Suprapubic skin (tissue), 4 donors: Measurements from ENCODE around the gene SPATC1L. TPM values are rescaled to one million over a fixed set of nuclear protein-coding genes. Genes with fewer than 3 reads are reported as not detected.
A peak's percentile ranks its signal among the peaks of the same experiment; 100 is the strongest.

Experiments used
- DNase-seq, 2 donors: peaks; one replicate each; pipeline ENCODE4 v3.0.0-alpha.2; 2019; ENCODE audit warnings: low spot score in 2 of 2
- H3K27ac ChIP-seq: fragments of 200-600 bp; sonication (generic); one replicate; pipeline ENCODE4 v1.5.1; 2019
- H3K27me3 ChIP-seq: fragments of 200-600 bp; sonication (generic); one replicate; pipeline ENCODE4 v1.5.1; 2019
- H3K36me3 ChIP-seq: fragments of 200-600 bp; sonication (generic); one replicate; pipeline ENCODE4 v1.5.1; 2019
- H3K4me1 ChIP-seq: fragments of 200-600 bp; sonication (generic); one replicate; pipeline ENCODE4 v1.5.1; 2019
- H3K4me3 ChIP-seq: fragments of 200-600 bp; sonication (generic); one replicate; pipeline ENCODE4 v1.5.1; 2019; ENCODE audit warnings: mild to moderate bottlenecking
- H3K9me3 ChIP-seq: fragments of 200-600 bp; sonication (generic); one replicate; pipeline ENCODE4 v1.5.1; 2019
- CTCF ChIP-seq, 2 donors: fragments of 200-600 bp in 1 of 2; fragments of 450-650 bp in 1 of 2; sonication (generic) in 1 of 2; IDR thresholded peaks; one replicate each; pipeline ENCODE4 v1.5.1; 2016 to 2019; ENCODE audit warnings: antibody characterized with exemption in 2 of 2, mild to moderate bottlenecking in 1 of 2, moderate library complexity in 1 of 2
- EP300 ChIP-seq: sonication (generic); formaldehyde crosslinking; IDR thresholded peaks from one replicate; pipeline ENCODE4 v1.6.1; 2017; ENCODE audit warnings: antibody characterized with exemption
- POLR2A ChIP-seq, 2 donors: fragments of 450-650 bp; IDR thresholded peaks; one replicate each; pipeline ENCODE4 v1.6.1; 2017; ENCODE audit warnings: antibody characterized with exemption in 2 of 2, mild to moderate bottlenecking in 2 of 2, moderate library complexity in 2 of 2
- POLR2AphosphoS5 ChIP-seq, 3 donors: sonication (generic); formaldehyde crosslinking; IDR thresholded peaks; one replicate each; pipeline ENCODE4 v1.6.1; 2017; ENCODE audit warnings: antibody characterized with exemption in 3 of 3
- WGBS: methylation state at CpG from one replicate; pipeline ENCODE4 v1.1.5; 2018; 5-methylcytosine and 5-hydroxymethylcytosine counted together
- total RNA-seq, 4 donors: library from RNA; depleted of rRNA; stranded (reverse); fragments of >200 nt; gene quantifications; one replicate each; pipeline ENCODE4 v1.1.0, GENCODE V29; 2016

The SPATC1L gene
- total RNA-seq, 4 donors from 2014 or later, result 2.5 to 15.0 (median 6.9) TPM

GRCh38 chr21:46214478-46215340 is 30.4 kb upstream of the SPATC1L start:
- Histone ChIP-seq H3K4me1 (no peaks in the 10 kb centered on the region), H3K9me3 (no peaks in the 10 kb centered on the region), H3K27me3 (no peaks in the 10 kb centered on the region), H3K27ac (no peak overlapping the region), H3K36me3 (peaks cover 67% of the 10 kb centered on the region), H3K4me3 (no peak overlapping the region)
- WGBS, result 88% methylated on average over 11 of the region's 27 CpGs
- TF ChIP-seq EP300 (no peak), POLR2A (IDR thresholded peaks at IDR 0.05) (no peak), CTCF (IDR thresholded peaks at IDR 0.05) (no peak), POLR2AphosphoS5 (IDR thresholded peaks at IDR 0.05) (no peak)
- peak; percentile 54 to 73 for DNase-seq

- WGBS, result 89% methylated on average over 6 of the region's 15 CpGs
- no peaks in the 10 kb centered on the region for H3K9me3 ChIP-seq
- no peak overlapping the region for H3K4me3 ChIP-seq
- no peaks in the 10 kb centered on the region for H3K27me3 ChIP-seq
- H3K27ac ChIP-seq, result no peak overlapping the region
- DNase-seq, result peak; percentile 49 to 50
- H3K4me1 ChIP-seq, result no peaks in the 10 kb centered on the region
- peaks cover 67% of the 10 kb centered on the region for H3K36me3 ChIP-seq
- TF ChIP-seq EP300, result no peak
- TF ChIP-seq POLR2AphosphoS5 (IDR thresholded peaks at IDR 0.05), result no peak
- TF ChIP-seq POLR2A (IDR thresholded peaks at IDR 0.05), result no peak
Observed at GRCh38 chr21:46213620-46214286, 29.5 kb upstream of the SPATC1L start.

GRCh38 chr21:46212721-46213484 is 28.6 kb upstream of the SPATC1L start:
- Histone ChIP-seq H3K9me3 (no peaks in the 10 kb centered on the region), H3K27ac (no peak overlapping the region), H3K4me1 (no peaks in the 10 kb centered on the region), H3K27me3 (no peaks in the 10 kb centered on the region), H3K4me3 (no peak overlapping the region), H3K36me3 (peaks cover 76% of the 10 kb centered on the region)
- WGBS, result 94% methylated on average over 14 of the region's 18 CpGs
- DNase-seq, result peak; percentile 48 to 69
- TF ChIP-seq EP300 (no peak), POLR2AphosphoS5 (IDR thresholded peaks at IDR 0.05) (no peak), POLR2A (IDR thresholded peaks at IDR 0.05) (no peak), CTCF (IDR thresholded peaks at IDR 0.05) (no peak)

- Histone ChIP-seq H3K27me3 (no peaks in the 10 kb centered on the region), H3K4me1 (no peaks in the 10 kb centered on the region), H3K9me3 (no peaks in the 10 kb centered on the region), H3K27ac (no peak overlapping the region), H3K4me3 (no peak overlapping the region), H3K36me3 (peaks cover 84% of the 10 kb centered on the region)
- WGBS, result 76% methylated on average over 18 of the region's 23 CpGs
- peak; percentile 47 to 69 for DNase-seq
- no peak for TF ChIP-seq POLR2AphosphoS5 (IDR thresholded peaks at IDR 0.05)
- no peak for TF ChIP-seq POLR2A (IDR thresholded peaks at IDR 0.05)
- TF ChIP-seq CTCF (IDR thresholded peaks at IDR 0.05), result no peak
- no peak for TF ChIP-seq EP300
Observed at GRCh38 chr21:46211786-46212720, 27.8 kb upstream of the SPATC1L start.

GRCh38 chr21:46211376-46211775 is 27.1 kb upstream of the SPATC1L start:
- H3K4me1 ChIP-seq, result no peaks in the 10 kb centered on the region
- H3K4me3 ChIP-seq, result no peak overlapping the region
- no peaks in the 10 kb centered on the region for H3K27me3 ChIP-seq
- 84% methylated on average over 5 of the region's 7 CpGs for WGBS
- peak in 1 of 2 donors; percentile 44 for DNase-seq
- H3K9me3 ChIP-seq, result no peaks in the 10 kb centered on the region
- H3K27ac ChIP-seq, result no peak overlapping the region
- H3K36me3 ChIP-seq, result peaks cover 91% of the 10 kb centered on the region
- no peak for TF ChIP-seq CTCF (IDR thresholded peaks at IDR 0.05)
- no peak for TF ChIP-seq POLR2A (IDR thresholded peaks at IDR 0.05)
- TF ChIP-seq EP300, result no peak
- no peak for TF ChIP-seq POLR2AphosphoS5 (IDR thresholded peaks at IDR 0.05)
